Heart right ventricle (tissue), 16 donors: ENCODE measurements around the gene VPREB1. TPM values are rescaled to one million over a fixed set of nuclear protein-coding genes. Genes with fewer than 3 reads are reported as not detected.

Source experiments
- ATAC-seq, 8 donors: fragments of 200-7000 bp; cut with Tn5 transposase; one replicate each; pipeline ENCODE4 v1.9.1; 2020; ENCODE audit warnings: mild to moderate bottlenecking in 8 of 8, moderate library complexity in 8 of 8, moderate number of reproducible peaks in 1 of 8
- DNase-seq, 2 donors: peaks; one replicate each; pipeline ENCODE4 v3.0.0-alpha.2; 2020
- H3K27ac ChIP-seq, 10 donors: fragments of 200-600 bp; sonication (generic) in 2 of 10; one replicate each; pipeline versions ENCODE4 v1.5.0 to v1.8.0; 2020 to 2022; ENCODE audit warnings: mild to moderate bottlenecking in 3 of 10
- H3K27me3 ChIP-seq, 7 donors: fragments of 200-600 bp; one replicate each; pipeline ENCODE4 v1.8.0; 2021 to 2022; ENCODE audit warnings: mild to moderate bottlenecking in 2 of 7
- H3K36me3 ChIP-seq, 9 donors: fragments of 200-600 bp; sonication (generic) in 1 of 9; one replicate each; pipeline versions ENCODE4 v1.5.0 to v1.8.0; 2020 to 2022; ENCODE audit warnings: mild to moderate bottlenecking in 2 of 9
- H3K4me1 ChIP-seq, 9 donors: fragments of 200-600 bp; sonication (generic) in 1 of 9; one replicate each; pipeline versions ENCODE4 v1.5.0 to v1.8.0; 2020 to 2022; ENCODE audit warnings: mild to moderate bottlenecking in 4 of 9
- H3K4me3 ChIP-seq, 10 donors: fragments of 200-600 bp; sonication (generic) in 2 of 10; one replicate each; pipeline versions ENCODE4 v1.5.0 to v1.8.0; 2020 to 2022; ENCODE audit warnings: mild to moderate bottlenecking in 7 of 10, moderate library complexity in 2 of 10
- H3K9me3 ChIP-seq, 11 donors: fragments of 200-600 bp in 10 of 11; sonication (generic) in 2 of 11; one replicate each; pipeline versions ENCODE4 v1.5.0 to v1.8.0; 2013 to 2022; ENCODE audit warnings: mild to moderate bottlenecking in 2 of 11, control low read depth in 1 of 11, moderate library complexity in 1 of 11
- CTCF ChIP-seq, 9 donors: fragments of 200-600 bp; sonication (generic) in 2 of 9; IDR thresholded peaks; one replicate each; pipeline versions ENCODE4 v1.5.0 to v1.8.0; 2021 to 2022; ENCODE audit warnings: antibody characterized with exemption in 9 of 9, mild to moderate bottlenecking in 5 of 9, moderate library complexity in 1 of 9
- WGBS, 2 donors: extraction: QIAGEN DNeasy Blood & Tissue Kit; methylation state at CpG; one replicate each; pipeline ENCODE4 v1.1.7; 2013; ENCODE audit warnings: inconsistent platforms in 1 of 2; 5-methylcytosine and 5-hydroxymethylcytosine counted together
- intact Hi-C, 10 donors: fragments of 100-400 bp; cut with DNase I; formaldehyde crosslinking; loops; one replicate each; pipeline versions ENCODE4 v1.11.1 to v1.14.2; 2022
- long read RNA-seq, 3 donors: library from polyadenylated mRNA; unstranded; transcript quantifications; one replicate each; pipeline ENCODE4 v2.0.0, GENCODE V29; 2020 to 2021
- polyA plus RNA-seq, 2 donors: library from polyadenylated mRNA; stranded (reverse); fragments of 200-250 nt; gene quantifications; one replicate each; pipeline ENCODE4 v1.2.3, GENCODE V29; 2013
- total RNA-seq, 10 donors: library from RNA; stranded (reverse); fragmentation: NEBNext Ultra II Directional in 3 of 10; extraction: Animal tissue kit (Norgen Biotek cat#: 25700) in 3 of 10; gene quantifications; one replicate each; pipeline versions ENCODE4 v1.2.1 to v1.2.4, GENCODE V29; 2021 to 2023
- donor health status: Arrhythmogenic right ventricular cardiomyopathy.
- donor health status: ischemic (EF 13 %, LVEDD 7.1; RV severe dilation, severe dysfunction).
- donor health status: healthy with polysubstance abuse.
- donor health status: DM: no; HTN: yes; CAD: no.
- donor health status: DM: no; HTN: no; CAD: no.
- donor health status: ischemic (EF 25% LVEDD 6.9; RV normal size, moderate dysfunction).
- donor health status: ischemic (EF 25% LVEDD 5.7; RV mildly dilated, moderate dysfunction).
- donor health status: healthy.
- donor health status: DM: yes; HTN: yes; CAD: no.
- donor health status: Ischemic cardiomyopathy.
- donor health status: ischemic (EF 35%, LVEDD 5.7; RV mildly dilated, moderate dysfunction).
- donor health status: nonischemic (EF 11% LVEDD 7.7; RV severe dilation, severe dysfunction).
- donor health status: DM: yes; HTN: yes; CAD: no.
- donor health status: PGD.
- donor health status: ischemic (EF 29% LVEDD 5.4; RV normal size, mild dysfunction).
- donor health status: nonischemic (EF 23%, LVEDD 6.1; RV moderate dilation, normal function).

VPREB1 gene
- not detected for total RNA-seq
- polyA plus RNA-seq = not detected
- long read RNA-seq, donor 1 = 0 reads
- long read RNA-seq, donor 2 = 0 reads
- long read RNA-seq, donor 3 = 0 reads

GRCh38 chr22:22244316-22245250 is at the start of gene VPREB1:
Gene VPREB1 (plus strand): TSS chr22:22244786. CDS start chr22:22244814, 28 bp downstream.
- DNase-seq = no peak
- 58 to 64% methylated on average over 25 of the region's 25 CpGs for WGBS, 2 donors
- H3K9me3 ChIP-seq = no peaks in the 10 kb centered on the region
- no peak within 1 kb of the TSS for H3K4me3 ChIP-seq
- no peaks in the 10 kb centered on the region for H3K36me3 ChIP-seq
- ATAC-seq = no peak
- peaks cover 0 to 73% (median 50%) of the 10 kb centered on the region in 7 donors for H3K27me3 ChIP-seq
- no peaks in the 10 kb centered on the region for H3K4me1 ChIP-seq
- no peak for TF ChIP-seq CTCF (IDR thresholded peaks at IDR 0.05)
- no peak within 1 kb of the TSS for H3K27ac ChIP-seq
- intact Hi-C loops = no loop called here

GRCh38 chr22:22194931-22195264 is 49.7 kb upstream of the VPREB1 start:
- Histone ChIP-seq H3K9me3 (no peaks in the 10 kb centered on the region), H3K27me3 (peaks cover 0 to 44% (median 41%) of the 10 kb centered on the region in 7 donors), H3K4me1 (no peaks in the 10 kb centered on the region), H3K36me3 (no peaks in the 10 kb centered on the region), H3K27ac (no peak overlapping the region), H3K4me3 (no peak overlapping the region)
- ATAC-seq = no peak
- intact Hi-C loops = no loop called here
- no peak for TF ChIP-seq CTCF (IDR thresholded peaks at IDR 0.05)
- WGBS, 2 donors = 28 to 38% methylated on average over 3 of the region's 3 CpGs
- DNase-seq = no peak

GRCh38 chr22:22195265-22196017 is 49.1 kb upstream of the VPREB1 start:
- intact Hi-C loops = no loop called here
- peak in 5 of 8 donors; percentile 25 to 80 (median 53) for ATAC-seq
- Histone ChIP-seq H3K4me1 (no peaks in the 10 kb centered on the region), H3K27ac (no peak overlapping the region), H3K9me3 (no peaks in the 10 kb centered on the region), H3K27me3 (peaks cover 0 to 48% (median 43%) of the 10 kb centered on the region in 7 donors), H3K36me3 (no peaks in the 10 kb centered on the region), H3K4me3 (no peak overlapping the region)
- WGBS, 2 donors = 57 to 65% methylated on average over 7 of the region's 7 CpGs
- TF ChIP-seq CTCF (IDR thresholded peaks at IDR 0.05) = peak; percentile 37 to 83 (median 61)
- DNase-seq = peak; percentile 17 to 31

GRCh38 chr22:22196018-22196533 is 48.5 kb upstream of the VPREB1 start:
- ATAC-seq (no peak), DNase-seq (no peak)
- WGBS, 2 donors = 78% methylated on average over 11 of the region's 11 CpGs
- intact Hi-C loops = no loop called here
- H3K4me1 ChIP-seq = no peaks in the 10 kb centered on the region
- H3K9me3 ChIP-seq = no peaks in the 10 kb centered on the region
- no peaks in the 10 kb centered on the region for H3K36me3 ChIP-seq
- no peak overlapping the region for H3K4me3 ChIP-seq
- H3K27me3 ChIP-seq = peaks cover 0 to 53% (median 49%) of the 10 kb centered on the region in 7 donors
- TF ChIP-seq CTCF (IDR thresholded peaks at IDR 0.05) = no peak
- no peak overlapping the region for H3K27ac ChIP-seq
